ENCODE results near the gene ARSB.

ARSB gene

DNA sequence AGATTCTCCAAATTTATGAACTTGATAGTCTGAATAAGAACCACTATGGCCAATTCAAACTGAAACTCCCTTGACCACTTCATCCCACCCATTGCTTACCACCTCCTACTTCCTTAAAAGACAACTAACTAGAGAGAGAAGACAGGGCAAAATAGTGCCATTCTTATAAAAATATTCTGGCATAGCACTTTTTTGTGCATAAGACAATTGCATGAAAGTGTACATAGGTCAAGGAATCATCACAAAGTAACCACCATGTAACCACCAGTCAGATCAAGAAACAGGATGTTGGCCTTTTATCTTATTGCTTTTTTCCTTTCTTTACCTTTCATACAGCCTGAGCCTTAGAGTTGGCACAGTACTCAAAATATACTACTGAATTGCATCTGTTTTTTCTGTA is 8.1 kb upstream of the ARSB start:
- DNase-seq = peak; percentile 24

DNA sequence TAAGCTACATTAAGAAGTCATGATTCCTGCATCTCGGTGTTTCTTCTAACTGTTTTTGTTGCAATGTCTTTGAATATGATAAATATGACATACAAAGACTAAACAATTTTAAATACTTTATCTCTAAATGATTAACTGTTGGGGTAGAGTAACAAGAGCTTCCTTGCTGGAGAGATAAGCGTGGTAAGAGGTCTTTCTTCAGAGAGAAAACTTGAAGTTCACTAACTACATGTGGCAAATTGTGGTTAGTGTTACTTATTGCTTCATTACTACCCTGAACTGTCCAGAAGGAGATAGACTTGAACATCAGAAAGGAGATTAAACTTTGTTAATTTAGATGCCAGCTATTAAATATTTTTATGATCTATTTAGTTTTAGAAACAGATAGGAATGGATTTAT is 7.0 kb upstream of the ARSB start:
- no peak for DNase-seq

DNA sequence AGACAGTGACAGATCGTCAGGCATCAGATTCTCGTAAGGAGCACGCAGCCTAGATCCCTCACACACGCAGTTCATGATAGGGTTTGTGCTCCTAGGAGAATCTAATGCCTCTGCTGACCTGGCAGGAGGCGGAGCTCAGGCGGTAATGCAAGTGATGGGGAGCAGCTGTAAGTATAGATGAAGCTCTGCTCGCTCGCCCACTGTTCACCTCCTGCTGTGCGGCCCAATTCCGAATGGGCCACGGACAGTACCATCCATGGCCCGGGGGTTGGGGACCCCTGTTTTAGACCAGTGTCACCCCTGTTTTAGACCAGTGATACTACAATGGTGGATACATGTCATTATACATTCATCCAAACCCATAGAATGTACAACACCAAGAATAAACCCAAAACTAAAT is 4.0 kb upstream of the ARSB start:
- no peak for DNase-seq

DNA sequence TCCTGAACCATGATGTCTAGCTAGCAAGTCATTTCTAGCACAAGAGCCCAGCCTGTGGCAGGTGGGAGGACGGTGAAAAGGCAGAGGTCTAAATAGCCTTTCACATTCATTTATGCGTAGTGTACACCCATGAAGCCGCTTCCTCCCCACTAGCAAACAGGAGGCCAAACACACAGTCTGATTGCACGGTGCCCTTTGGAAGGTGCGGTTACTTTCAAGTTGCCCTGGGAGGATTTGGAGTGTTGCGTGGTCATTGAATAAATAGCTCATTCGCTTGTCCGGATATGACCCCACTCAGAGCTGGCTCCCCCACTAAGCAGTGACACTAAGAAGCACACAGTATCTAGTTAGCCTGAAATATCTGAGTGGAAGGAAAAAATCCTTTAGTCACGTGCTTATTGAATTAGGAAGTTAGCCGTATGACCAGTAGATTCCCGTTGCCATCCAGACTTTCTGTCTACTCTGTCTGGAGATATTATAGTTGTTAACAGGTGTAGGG is 664 bp upstream of the ARSB start:
- peak; percentile 59 for DNase-seq

DNA sequence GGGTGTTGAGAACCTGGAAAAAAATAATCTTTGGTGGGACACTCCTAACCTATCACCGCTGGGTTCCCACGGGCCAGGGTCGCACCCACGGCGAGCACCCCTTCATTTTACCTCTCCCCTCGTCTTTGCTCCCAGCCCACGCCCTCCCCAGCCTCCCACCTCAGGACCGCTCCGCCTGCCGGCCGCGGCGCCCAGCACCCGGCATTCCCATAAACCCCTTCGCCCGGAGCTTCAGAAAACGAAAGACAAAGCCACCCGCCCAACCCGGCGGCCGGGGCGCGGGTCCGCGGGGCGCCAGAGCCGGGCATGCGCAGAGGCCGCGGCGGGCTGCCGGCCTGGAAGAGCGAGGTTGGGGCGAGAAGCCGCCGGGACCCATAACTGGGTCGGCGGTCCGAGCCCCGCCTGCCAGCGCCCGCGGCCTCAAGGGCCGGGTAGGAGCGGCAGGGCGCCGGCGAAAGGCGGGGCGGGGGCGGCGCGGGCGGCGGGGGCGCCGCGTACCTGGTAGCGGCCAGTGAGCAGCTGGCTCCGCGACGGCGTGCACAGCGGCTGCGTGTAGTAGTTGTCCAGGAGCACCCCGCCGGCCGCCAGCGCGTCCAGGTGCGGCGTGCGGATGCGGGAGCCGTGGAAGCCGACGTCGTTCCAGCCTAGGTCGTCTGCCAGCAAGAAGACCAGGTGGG is 533 bp downstream of the ARSB start:
- DNase-seq = peak; percentile 90

DNA sequence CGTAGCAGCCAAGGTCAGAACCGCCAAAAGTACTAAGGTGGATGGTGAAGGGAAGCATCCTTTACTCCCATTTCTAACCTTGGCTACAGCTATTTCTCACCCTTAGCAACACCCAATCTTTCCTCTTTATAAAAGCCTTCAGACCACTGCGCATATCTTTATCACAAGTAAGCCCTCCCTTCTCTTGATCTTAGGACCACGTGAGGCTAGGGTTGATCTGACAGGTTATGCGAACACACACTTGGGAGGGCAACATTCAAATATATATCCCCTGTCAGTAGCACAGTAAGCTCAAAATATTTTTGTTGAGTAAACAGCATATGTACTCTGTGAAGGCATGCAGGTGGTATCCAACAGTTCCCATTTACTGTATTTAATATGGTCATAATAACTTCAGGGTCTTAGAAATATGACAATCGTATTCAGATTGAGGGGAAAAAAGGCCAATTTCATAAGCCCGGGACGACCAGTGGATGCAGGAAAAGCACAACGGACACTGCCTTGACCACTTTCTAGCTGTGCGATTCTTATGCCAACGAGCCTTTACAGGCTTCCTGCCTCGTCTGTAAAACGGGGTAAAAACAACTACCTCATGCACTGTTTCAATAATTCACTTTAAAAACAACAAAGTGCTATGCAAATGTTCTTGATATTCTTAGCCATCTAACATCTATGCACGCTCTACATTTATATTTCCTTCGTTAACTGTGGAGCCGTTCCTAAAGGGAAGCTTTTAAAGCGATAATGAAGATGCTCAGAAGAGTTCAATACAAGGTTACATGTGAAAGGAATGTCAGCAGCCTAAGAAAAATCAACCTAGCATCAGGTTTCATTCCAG is 1.3 kb downstream of the ARSB start:
- no peak for DNase-seq

DNA sequence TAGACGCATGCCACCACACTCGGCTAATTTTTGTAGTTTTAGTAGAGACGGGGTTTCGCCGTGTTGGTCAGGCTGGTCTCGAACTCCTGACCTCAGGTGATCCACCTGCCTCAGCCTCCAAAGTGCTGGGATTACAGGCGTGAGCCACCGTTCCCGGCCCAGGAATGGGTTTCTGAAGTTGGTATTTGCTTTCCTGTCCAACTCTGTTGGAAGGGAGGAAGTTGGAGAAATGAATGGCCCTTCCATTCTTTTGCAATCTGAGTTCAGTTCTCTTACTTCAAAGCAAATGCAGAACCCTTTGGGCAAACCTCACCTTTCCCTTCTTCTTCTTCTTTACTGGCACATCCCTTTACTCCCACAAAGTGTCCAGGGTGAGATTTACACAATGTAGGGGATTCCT is 1.9 kb downstream of the ARSB start:
- peak; percentile 19 for DNase-seq

DNA sequence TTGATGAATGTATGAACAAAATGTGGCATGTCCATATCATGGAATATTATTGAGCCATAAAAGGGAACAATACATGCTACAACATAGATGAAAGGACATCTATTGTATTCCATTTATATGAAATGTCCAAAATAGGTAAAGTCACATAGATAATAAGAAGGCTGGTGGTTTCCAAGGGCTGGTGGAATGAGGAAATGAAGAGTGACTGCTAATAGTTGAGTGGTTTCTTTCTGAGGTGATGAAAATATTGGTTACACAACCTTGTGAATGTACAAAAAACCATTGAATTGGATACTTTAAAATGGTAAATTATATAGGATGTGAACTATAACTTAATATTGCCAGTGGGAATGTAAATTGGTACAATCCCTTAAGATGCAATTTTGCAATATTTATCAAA is 5.2 kb downstream of the ARSB start:
- DNase-seq = peak; percentile 71

DNA sequence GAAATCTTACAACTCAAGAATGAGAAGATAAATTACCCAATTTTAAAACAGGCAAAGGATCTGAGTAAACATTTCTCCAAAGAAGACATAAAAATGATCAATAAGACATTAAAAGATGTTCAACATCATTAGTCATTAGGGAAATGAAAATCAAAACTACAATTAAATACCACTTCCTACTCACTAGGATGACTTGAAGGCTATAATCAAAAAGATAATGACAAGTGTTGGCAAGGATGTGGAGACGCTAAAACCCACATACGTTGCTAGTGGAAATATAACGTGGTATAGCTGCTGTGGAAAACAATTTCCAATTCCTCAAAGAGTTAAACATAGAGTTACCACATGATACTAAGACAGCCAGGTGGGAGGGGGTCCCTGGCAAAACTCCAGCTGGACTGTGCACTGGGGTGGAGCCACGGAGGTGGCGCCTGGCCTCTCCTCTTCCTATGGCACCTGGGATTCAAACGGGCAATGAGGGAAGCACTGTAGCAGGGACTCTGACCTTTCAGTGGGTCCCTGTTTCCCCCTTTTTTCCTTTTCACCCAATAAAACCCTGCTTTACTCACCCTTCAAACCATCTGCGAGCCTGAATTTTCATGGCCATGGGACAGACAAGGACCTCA is 5.9 kb downstream of the ARSB start:
- no peak for DNase-seq

DNA sequence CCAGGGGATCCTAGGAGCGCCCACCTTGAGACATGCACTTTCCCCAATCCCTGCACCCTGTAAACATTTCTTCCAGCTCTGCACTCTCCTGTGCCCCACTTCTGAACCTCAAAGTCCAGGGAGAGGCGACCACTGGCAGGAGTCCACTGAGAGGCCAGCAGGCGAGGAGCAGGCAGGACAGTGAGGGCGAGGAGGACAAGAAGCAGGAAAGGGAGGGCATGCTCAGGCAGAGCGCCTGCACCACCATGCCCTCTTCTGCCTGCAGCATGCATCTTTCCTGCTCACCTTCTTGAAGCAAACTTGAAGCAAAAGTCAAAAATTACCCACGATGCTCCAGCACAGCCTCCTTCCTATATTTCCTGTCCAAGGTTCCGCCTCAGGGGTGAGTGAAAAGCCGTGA is 10.1 kb downstream of the ARSB start:
- no peak for DNase-seq

DNA sequence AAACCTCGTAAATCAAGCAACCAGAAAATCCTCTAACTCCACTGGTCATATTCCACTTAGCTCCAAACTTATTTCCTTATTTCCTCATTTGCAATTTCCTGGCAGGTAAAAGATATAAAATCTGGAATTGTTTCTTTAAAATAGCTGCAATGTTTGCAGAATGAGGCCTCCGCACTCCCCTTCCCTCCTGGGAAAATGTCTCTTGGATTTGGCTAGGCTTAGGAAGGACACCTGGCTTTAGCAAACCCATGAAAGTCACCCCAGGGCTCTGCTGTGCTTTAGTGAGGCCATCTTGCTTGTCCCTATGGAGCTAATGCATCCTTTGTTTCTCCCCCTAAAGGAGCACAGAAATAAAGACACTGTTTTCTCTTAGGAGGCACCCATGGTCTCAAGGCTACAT is 10.5 kb downstream of the ARSB start:
- DNase-seq = no peak

DNA sequence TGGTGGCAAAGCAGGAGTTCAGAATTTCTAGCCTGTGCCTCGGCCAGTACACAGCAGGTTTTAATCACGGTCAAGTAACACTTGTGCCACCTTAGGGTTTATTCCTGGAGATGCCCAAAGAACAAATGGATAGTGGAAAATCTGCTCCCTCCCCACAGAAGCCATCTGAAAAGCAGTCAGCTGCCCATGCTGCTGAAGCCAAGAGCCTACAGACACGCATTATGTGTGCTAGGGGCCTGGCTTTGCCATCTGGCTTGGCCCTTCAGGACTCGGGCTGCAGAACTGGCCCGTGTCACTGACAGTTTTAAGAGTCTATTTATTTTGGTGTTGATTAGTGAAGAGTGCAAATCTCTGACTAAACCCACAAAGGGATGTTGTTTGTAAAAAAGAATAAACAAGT is 11.1 kb downstream of the ARSB start:
- no peak for DNase-seq

DNA sequence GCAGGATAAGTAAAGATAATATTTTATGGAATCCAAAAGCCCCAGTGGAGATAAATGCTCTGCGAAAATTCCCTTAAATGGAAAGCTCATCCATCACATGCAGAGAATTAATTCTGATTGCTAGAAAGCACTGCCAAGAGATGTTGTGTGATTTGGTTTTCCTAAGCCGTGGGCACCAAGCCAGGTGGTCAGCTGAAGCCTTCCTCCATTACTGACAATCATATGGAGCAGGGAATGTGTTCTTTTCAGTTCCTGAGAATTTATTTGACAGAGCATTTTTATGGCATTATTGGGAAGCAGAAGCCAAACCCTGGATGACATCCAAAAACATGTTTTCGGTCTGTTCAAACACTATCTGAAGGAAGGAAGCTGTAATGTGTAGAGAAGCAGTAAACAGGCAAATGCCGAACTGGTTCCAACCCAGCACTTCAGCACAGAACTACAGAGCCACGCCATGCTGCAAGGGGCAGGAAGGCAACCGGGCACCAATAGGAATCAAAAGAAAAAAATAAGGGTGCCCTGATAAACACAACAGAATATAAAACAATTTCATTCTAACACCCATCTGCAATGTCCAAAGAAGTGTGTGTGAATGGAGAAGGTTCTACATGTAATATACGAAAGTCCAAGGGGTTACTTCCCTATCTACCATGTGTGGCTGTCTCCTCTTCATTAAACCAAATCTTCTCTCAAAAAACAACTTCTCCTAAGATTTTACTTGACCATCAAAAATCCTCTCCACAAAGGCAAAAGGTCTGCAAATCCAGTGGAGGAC is 12.3 kb downstream of the ARSB start:
- no peak for DNase-seq

DNA sequence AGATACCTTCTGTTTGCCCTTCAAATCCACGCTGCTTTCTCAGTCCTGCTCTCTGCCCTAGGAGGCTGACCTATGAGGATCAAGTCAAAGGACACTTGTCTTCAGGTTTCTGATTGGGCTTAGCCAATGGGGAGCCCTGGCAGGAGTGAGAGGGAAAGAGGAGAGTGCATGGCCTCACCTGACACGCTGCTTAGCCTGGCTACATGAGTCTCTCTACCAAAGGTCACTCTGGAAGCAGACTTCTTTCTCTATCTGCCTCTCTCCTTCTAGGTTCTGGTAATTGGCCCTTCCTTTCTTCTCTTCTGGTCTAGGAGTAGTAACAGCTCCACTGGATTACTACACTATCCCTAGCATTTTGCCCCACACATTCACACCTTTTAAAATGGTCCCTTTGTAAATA is 13.1 kb downstream of the ARSB start:
- no peak for DNase-seq

DNA sequence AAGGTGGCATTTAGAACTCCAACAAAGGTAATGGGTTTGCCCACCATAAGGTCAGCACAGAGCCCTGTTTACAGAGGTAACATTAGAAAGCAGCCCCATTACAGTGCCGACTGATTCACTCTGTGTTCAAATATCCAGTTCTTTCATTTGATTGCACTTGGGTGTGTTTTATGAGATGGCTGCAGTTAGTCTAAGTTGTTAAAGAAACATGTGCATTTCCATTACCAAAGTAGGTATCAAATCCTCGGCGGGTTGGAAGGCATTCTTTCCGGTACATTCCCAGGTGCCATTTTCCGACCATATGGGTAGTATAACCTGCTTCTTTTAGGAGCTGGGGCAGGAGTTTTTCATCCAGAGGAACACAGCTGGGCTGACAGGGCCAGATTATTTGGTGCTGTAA is 16.3 kb downstream of the ARSB start:
- DNase-seq = no peak

DNA sequence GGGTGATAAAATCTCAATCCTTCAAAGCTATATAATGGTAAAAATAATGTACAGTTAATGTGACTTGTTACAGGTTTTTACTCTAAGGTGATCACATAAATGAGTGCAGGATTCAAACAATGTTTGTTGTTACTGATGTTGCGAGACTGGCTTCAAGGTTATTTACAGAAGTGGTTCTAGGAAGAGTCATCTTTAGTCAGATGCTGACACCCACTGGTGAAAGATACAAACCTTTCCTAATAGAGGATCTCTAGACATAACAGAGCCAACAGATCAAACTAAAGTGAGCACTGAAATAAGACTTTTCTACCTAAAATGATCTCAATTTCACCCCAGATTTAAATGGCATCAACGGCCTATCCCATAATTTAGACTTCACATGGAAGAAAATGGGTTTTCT is 20.2 kb downstream of the ARSB start:
- DNase-seq = peak; percentile 70

DNA sequence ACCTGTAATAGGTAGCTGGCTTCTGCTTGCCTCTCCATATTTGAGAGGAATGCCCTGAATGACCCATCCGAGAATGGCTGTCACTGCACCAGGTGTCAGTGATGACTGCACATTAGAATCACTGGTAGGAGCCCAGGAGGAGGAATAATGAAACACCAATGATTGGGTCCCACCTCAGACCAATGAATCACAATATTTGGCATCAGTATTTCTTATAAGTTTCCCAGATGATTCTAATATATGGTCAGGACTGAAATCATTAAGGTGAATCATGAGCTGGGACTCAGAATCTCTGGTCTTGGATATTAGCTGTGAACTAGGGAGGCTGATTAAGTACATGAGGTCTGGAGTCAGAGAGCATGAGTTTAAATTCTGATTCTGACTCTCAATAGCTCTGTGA is 23.4 kb downstream of the ARSB start:
- DNase-seq = no peak

DNA sequence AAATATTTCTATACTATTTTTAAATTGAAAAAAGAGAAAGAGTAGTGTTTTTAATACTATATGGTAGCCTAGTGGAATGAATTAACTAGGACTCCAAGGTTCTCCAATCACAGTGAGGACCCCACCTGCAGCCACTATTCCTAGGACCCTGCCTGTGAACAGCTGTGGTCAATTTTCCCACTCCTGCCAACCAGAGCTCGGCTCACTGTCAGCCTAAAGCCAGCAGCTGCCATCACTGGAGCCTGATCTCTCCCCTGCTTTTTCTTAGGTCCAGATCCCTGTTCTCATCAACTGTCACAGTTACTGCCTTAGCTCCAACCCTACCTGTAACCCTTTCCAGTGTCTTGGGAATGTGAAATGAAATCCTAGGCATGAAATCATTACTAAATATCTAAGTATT is 25.3 kb downstream of the ARSB start:
- DNase-seq = no peak

DNA sequence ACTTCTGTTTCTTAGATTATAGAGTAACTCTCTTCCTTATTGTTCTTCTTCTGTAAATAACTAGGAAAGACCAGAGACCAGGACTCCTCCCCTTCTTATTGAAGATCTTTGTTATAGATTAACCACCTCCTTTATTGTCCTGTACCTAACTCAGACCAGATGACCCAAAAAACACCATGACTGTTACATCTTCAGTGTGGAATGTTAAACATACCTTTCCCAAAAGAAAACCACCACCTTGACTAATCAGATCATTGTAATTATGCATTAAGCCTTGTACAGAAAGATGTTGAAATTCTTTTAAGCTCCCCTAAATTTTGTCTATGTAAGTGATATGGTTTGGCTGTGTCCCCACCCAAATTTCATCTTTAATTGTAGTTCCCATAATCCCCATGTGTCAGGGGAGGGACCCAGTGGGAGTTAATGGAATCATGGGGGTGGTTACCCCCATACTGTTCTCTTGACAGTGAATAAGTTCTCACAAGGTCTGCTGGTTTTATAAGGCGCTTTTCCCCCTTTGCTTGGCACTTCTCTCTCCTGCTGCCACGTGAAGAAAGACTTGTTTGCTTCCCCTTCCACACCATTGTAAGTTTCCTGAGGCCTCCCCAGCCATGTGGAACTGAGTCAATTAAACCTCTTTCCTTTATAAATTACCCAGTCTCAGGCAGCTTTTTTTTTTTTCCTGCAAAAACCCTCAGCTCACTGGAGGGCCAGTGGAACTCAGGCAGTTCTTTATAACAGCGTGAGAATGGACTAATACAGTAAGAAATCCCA is 26.3 kb downstream of the ARSB start:
- no peak for DNase-seq

DNA sequence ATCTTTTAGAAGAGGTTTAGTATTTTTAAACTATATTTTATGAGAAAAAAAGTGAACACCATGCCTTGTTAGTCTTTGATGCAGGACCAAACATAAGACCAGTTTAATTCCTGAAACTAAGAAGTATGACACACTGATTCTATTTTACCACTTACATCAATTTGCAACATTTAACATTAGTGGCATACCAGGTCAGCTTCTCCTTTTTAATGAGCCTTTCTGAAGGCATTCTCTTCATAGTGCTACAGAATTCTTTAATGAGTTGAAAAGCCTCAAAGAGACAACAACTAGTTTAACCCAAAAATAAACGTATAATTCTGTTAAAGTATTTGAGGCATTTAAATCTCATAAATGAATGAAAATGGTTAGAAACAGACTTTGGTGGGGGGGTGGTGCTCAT is 28.2 kb downstream of the ARSB start:
- DNase-seq = no peak

DNA sequence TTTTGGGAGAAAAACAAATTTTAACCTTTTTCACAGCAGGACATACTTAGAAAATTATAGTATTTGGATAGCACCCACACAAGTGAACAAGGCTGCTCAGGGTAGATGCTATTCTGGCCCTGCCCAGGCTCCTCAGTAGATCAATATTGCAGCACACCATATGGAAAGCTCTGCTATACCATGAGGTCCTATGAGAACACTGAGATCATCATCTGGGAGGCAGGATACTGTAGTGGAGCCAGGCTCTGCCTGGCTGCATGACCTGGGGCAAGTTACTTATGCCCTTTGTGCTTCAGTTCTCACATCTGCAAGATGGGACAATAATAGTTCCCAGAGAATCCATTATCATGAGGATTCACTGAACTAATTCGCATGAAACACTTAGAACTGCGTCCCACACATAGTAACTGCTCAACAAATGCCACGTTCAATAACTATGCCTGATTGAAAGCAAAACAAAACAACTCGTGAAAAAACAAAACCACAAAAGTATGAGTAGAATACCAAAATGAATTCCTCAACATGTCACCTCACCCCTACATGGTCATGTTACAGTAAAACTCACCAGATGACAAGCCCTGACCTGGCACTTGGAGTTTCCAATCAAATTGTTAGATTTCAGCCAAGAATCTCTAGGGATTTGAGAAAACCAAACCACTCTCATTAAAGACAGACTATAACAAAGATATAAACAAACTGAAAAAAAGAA is 31.9 kb downstream of the ARSB start:
- no peak for DNase-seq

DNA sequence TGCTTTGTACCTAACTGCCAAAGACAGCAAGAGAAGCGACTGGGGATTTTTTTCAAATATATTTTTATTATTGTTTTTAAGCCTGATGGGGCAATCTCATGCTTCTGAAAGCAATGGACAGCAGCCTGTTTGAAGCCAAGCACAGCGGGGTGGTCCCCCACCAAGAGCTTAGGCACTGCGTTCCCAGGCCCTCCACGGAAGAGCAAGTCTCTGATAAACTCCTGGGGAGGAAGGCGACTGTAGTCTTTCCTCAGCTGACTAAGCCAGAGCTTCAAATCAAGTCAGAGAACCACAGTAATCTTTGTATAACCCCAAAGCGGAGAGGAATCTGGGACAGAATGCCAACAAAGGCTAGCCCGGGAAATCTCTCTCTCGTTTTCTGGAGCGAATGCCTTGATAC is 54.4 kb downstream of the ARSB start:
- DNase-seq = no peak
